GM04504 (cell line): ENCODE measurements around the gene SETBP1.
A peak's percentile ranks its signal among the peaks of the same experiment; 100 is the strongest.

ENCODE experiments used
- DNase-seq: peaks from one replicate; pipeline ENCODE4 v3.0.0-alpha.2; 2012; ENCODE audit warnings: low read depth

The SETBP1 gene

DNA sequence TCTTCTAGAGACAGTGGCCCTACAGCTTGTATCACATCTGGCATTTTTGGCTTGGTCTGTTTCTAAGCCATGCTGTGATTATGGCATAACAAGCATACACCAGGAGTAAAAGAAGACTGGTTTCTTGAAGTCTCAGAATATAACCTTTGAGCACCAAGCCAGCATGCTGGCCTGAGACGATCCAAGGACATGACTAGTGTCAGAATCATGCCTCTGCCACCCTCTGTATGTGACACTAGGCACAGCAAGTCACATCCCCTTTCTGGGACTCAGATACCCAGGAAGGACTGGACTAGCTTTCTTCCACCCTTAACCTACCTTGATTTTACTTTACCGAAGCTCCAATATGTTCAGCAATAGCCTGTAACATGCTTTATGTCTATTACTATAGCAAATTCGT, 345.5 kb downstream of the SETBP1 start:
- DNase-seq = no peak

DNA sequence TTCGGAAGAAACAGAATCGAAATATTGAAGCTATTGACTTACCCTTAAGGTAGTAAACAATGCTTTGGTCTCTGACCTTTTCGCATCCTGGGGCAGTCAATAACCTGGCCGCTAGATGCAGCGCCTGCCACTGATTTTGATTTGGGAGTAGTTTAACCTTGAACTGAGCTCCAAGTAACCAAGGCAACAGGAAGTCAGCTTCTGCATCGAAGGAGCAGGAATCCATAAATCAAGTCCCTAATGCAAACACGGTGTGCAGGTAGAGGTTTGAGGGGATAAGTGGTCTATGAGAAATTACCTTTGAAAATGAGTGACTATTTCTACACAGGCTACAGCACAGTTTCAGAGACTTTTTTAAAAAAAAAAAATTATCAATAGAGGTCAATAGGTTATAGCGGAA, 353.5 kb downstream of the SETBP1 start:
- DNase-seq = no peak

DNA sequence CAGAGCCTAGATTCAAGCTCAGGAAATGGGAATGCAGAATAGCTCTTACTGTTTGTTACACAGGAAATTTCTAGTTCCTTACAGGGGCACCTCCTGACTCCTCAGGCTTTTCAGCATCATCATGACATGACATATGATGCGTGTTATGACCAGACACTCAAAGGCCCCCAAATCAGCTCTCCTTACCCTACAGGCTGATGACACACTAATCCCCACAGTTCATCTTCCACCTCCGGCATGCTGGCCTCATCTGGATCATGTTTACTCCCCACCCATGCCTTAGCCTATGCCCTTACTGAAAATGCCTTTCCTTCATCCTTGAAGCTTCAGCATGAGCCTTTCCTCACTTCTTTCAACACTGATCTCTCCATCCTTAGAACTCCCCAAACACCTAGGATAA, 356.9 kb downstream of the SETBP1 start:
- DNase-seq = no peak

DNA sequence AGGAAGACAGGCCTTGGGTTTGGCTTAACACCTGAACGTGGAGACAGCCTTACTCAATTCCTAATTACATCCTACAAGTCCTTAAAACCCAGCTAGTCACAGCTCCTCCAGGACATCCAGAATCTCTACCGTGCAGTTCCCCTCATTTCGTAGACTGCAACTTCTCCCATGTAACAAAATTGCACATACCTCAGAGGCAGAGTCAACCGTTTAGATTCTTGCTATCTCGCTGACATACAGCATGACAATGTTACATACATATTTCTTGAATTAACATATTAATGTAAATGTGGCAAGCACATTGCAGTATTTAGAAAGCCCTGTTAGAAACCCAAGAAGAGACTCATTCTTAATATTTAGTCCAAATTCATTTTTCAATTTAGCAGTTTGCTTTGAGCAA, 358.7 kb downstream of the SETBP1 start:
- DNase-seq = no peak

DNA sequence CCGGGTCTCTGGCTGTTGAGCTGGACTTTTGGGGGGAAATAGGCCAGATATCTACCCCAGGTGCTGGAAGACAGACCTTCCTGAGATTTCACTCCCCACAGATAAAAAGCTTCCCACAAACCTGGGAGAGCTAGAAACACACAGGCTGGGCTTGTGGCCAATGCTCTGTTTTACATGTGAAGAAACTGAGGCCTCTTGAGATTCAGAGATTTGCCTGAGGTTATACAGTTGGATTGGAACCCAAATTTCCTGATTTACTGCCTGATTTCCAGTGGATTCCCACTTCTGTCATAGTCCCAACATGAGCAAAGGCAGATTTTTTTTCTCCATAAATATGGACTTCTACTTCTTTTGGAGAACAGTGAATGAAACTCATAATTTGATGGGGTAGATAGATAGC, 360.2 kb downstream of the SETBP1 start:
- DNase-seq = no peak

DNA sequence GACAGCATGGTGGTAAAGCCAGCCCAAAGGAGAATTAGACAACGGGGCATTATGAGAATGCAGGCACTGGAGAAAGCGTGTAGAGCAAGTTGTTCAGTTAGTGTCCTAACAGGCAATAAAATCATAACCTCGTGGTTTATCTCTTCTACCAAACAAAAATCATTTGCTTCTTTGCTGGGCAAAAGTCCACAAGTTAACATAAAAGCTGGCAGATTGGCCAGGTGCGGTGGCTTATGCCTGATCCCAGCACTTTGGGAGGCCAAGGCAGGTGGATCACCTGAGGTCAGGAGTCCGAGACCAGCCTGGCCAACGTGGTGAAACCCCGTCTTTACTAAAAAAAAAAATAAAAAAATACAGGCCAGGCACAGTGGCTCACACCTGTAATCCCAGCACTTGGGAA, 364.1 kb downstream of the SETBP1 start:
- no peak for DNase-seq

DNA sequence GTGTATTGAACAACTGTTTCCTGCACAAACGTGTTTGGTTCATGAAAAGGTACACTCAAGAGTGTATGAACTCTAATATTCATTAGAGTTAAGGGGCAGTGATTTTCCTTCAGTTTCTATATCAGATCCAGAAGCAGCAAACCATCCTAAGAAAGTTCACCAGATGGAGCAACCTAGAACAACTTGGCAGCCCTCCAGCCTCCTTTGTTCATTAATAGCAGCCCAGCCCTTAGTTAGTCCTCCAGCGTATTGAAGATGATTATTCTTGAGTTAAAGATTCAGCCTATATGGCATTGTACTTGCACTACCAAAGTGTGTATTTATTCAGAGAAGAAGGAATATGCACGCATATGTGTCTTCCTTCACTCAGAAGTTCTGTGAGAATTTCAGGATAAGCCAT, 365.5 kb downstream of the SETBP1 start:
- DNase-seq = no peak

DNA sequence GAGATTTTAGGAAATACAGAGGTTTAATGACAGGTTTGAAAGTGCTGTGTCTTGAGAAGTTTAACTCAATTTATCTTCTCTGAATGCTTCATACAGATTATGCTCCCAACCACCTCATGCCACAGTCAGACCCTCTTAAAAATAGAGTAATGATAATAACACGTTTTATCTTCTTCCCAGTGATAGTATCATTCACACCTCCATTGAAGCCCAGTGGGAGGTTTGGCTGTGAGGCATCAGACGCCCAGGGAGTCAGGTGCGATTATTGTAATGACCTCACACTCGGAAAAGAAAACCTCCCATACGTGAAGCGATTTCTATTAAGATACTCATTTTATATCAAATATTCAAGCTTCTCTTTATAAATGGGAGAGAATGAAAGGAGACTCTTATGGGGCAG, 366.3 kb downstream of the SETBP1 start:
- no peak for DNase-seq

DNA sequence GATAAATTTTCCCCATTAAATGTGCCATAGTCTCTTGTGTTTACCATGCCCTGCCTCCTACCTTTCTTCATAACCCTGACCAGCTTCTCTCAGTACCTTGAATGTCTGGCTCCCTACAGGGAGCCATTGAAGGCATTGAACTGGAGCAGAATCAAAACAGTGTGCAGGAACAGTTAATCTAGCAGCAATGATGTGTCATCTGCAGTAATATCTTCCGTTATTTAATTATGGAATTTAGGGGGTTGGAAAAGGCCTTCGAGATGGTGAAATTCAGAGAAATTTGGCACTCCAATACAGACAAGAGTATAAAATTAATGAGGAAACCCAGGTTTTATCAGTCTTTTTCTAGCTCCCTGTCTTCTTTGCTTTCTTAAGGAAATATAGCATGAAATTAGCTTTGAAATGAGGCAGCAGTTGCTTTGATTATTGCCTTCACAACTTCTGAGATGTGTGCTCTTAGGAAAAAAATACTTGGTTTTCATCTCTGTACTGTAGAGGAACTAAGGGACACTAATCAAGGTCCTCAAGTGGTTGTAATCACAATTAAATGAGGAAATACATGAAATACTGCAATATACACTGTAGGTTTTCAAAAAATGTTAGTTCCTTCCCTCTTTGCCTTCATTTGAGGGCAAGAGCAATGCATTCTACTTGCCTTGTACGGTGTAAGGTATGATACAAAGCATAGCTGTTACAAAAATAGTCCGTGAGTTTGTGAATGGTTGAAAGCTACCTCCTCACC, 369.1 kb downstream of the SETBP1 start:
- DNase-seq = no peak

DNA sequence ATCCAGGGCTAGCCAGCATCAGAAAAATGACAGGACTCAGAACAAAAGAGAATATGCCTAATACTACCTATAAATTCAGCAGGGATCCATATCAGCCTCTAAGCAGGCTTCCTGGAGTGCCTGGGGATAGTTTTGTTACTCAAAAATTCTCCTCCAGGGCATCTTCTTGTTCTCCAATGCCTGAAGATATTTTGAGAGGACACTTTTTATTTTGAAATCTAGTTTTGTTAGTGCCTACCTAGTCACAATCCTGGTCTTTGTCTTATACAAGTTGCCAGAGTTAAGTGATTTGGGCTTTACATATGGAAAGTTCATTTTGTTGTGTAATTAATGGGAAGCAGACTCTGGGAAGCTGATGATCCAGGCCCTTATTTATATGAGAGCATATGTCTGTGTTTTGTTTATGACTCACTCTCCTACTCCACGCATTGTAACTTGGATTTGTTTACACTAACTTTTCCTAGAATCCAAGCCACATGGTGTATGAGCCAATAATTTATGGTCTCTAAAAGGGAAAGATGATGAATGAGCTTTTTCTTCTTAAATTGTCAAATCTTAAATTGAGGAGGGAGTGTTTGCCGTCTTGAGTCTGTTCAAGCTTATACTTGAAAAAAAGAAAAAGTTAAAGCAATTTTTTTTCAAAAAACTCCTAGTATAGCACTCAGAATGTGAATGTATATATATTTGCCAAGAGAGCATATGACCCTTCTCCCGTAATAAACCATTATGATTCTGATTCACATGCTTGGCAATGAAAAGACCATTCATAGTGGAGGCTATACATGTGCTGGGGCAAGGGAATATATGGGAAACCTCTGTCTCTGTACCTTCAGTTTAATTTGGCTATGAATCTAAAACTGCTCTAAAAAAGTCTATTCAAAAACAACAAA, 370.3 kb downstream of the SETBP1 start:
- peak; percentile 69 for DNase-seq

DNA sequence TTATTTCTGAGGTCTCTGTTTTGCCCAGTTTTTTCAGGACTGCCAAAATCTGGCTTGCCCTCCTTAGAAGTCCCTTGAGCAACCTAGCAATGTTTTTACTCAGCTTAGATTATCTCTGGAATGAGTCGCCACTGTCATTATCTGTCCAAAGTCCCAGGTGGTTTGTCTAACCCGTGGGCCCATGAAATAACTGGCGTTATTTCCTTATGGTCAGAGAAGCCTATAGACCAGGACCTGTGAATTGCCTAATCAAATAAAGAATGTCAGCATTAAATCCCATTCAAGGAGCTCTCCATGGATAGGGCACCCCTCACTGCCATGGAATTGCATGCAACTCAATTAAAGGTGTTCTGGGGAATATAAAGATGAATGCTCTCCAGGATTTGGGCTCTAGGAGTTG, 373.9 kb downstream of the SETBP1 start:
- DNase-seq = no peak

DNA sequence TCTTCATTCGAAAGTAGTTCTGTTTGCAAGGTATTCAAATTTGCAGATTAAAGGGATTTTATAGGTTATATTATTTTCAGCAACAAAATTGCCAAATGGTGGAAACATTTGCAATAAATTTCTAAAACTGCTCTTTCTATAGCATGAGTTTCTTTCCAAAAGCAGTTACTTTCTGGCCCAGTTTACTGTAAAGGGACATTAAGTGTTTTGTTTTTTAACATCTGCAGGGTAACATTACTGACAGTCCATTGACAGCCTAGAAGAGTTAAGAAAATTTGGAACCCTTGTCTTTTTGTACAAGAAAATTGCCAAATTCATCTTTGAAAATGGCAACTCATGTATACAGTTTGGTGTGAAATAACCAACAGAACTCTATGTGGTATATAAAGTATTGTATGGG, 375.1 kb downstream of the SETBP1 start:
- no peak for DNase-seq

DNA sequence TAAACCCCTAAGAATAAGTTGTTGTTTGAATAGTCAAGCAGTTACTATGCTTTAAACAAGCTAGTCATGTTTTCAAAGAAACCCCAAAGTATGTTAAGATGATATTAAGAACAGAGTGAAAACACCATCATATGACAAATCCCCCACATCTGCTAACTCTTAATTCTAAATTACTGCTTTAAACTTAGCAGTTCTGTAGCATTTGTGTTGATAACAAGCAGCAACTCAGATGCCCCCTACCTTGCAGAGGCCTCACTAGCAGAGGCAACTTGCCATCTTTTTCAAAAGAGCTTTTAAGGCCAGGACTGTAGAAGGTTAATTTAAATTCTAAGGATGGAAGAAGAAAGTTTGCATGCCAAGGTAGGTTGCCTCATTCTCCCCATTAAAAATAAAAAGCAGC, 376.2 kb downstream of the SETBP1 start:
- no peak for DNase-seq

DNA sequence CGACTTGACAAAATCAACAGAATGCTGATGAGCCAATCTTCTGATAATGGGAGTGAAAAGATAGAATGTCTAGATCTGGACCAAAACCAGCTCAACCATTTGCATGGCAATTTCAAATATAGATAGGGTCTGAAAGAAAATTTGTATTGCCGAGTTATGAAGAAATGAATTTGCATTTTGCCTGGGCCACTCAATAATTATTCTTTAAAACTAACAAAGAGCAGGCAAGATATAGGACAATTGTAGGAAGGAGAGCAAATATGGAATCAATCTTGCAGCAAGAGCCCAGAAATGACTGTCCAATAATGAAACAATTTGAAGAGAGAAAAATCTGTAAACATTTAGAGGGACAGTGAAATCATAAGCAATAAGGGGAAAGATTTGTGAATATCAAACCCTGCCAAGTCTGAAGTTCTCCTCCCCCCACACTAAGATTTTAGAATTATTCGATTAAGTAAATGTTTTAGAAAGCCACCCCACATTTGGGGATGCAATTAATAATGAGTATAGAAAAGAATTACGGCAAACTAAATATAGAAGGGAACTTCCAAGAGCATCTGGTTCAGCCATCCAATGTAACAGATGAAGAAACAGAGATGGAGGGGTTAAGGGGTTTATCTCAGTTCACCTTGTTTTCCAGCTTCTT, 377.4 kb downstream of the SETBP1 start:
- no peak for DNase-seq

DNA sequence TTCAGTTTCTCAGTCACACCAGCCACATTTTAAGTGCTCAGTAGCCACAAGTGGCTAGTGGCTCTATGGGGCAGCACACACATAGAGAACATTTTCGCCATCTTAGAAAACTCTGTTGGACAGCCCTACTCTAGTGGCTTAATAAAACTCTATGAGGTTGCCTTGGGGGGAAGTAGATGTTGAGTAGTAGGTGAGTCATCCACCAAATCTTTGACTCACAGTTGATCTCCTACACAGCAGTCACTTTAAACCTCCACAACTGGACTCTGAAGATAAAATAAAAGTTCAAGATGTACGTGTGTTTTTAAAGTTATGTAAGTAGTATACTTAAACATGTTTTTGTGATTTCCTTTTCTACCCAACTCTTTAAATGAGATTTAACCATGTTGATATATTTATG, 379.0 kb downstream of the SETBP1 start:
- DNase-seq = peak; percentile 27

DNA sequence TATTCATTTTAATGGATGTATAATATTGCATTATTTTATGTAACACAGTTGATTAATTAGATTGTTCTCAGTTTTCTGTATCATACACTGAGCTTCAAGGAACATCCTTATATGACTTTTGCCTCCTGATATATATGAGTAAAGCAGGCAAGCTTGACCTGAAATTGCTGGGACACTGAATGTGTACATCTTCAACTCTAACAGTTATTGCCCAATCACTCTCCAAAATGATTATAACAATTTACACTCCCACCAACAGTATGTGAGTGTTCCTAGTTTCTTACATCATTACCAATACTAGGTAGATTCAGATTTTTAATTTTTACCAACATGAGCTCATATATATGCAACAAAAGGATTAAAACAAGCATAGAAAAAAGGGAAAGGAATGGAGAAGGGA, 379.4 kb downstream of the SETBP1 start:
- no peak for DNase-seq

DNA sequence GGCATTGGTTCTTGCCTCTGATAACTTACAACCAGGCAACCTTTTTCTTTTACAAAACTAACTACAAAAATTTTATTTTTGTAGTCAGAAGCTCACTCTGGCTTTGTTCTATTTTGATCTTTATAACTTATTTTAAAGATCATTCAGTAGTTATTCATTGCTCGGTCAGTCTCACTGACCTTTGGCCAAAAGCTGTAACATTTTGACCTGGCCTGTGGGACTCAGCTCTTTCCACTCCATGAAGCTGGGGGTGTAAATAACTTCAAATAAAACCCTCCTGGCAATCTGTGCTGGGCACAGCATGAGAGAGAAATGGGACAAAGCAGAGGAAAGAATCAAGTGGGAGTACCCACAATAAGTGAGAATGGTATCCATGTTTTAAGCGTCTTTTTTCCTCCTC, 380.7 kb downstream of the SETBP1 start:
- no peak for DNase-seq

DNA sequence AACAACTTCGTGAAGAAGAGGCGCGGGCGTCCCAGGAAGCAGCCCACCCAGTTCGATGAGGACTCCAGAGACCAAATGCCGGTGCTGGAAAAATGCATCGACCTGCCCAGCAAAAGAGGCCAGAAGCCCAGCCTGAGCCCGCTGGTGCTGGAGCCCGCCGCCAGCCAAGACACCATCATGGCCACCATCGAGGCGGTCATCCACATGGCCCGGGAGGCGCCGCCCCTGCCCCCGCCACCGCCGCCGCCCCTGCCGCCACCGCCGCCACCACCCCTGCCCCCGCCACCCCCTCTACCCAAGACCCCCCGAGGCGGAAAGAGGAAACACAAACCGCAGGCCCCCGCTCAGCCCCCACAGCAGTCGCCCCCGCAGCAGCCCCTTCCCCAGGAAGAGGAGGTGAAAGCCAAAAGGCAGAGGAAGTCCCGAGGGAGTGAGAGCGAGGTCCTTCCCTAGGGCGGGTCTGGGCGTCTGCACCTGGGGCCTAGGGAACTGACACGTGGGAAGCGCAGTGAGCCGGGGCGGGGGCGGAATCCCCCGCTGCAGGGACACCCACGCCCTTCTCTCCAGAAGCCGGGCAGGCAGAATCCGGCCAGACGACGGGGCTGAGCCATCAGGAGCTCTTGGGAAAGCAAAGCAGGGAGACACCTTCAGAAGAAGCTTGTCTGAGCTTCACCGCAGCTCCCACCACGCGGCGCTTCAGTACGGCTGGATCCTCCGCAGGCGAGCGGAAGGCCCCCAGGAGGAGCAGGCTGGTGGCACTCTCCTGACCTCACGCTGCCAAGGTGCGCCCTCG, 382.8 kb downstream of the SETBP1 start:
- no peak for DNase-seq

DNA sequence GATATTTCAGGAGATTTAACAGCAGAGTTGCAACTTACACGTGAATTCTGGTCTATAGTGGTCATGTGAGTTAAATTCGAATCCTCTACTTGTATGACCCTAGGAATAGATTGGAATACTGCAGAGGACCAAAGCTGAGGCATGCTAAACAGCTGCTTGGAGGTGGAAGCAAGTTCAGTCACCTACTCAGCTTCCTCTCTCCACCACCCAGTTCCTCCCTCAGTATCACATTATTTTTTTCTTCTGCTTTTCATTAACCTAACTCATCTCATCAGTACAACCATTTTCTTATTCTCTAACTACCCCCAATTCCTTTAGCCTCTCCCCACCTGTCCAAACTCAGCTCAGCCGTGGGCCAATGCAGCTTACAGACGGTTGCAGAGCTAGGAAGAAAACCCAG, 385.5 kb downstream of the SETBP1 start:
- DNase-seq = no peak

DNA sequence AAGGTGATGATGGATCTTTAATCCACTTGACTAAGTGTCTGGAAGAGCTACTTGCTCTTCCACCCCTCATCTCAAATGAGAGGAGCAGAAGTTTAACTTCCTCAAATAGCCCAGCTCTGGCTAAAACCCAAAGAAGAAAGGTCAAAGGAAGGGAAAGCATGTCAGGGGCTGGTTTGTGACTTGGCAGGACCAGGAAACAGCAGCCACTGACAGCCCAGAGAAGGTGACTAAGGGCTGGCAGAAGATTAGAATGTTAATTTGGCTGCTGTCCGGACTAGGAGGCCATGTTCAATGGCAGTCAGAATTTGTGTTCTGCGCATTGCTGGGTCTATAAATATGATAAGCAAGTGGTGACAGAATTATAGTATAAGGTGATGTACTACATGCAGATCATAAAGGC, 386.2 kb downstream of the SETBP1 start:
- DNase-seq = no peak

DNA sequence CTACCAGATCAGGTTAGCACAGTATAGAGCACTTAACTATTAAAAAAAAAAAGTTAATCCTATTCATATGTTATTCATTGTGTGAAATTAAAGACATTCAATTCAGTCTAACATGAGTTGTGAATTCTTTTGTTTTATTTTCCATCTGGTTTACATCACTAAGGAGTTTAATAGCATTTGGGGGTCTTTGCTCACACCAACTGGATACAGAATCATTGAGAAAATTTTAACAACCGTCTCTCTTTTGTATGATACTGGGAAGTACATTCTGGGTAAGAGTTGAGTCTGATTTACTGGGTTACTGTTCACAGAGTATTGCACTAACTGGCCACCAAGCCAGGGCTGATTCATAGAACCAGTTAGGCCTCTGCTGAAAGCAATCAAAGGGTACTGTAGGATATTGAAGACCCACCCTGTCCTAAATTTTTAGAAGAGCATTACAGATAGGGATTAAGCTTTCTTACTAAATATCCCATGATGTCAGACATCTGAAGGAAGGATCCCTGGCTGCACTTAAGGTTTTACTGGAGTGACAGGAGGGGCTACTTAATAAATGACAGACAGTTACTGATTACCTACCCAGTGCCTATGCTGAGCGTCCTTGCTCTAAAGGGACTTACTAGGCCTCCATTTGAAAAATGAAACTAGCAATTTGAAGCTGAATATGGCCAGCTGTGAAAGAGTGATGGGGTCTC, 387.9 kb downstream of the SETBP1 start:
- DNase-seq = no peak

DNA sequence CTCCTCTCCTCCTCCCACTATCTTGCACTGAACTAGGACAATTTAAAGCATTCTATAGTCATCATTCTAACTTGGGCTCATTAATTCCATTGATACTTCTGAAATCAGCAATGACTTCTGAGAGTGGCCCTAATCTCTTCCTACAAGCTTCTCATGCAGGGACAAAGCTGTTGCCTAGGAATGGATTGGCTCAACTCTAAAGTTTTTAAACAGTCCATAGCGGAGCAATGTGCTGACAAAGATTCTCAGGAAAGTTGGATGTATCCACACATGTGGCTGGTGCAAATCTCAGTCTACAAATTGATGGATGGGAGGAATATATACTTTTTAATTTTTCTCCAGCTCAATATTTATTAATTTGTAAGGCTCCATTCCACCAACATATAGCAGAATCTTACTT, 388.9 kb downstream of the SETBP1 start:
- DNase-seq = no peak
